ENCODE results near the gene INCENP.
"Not testable (repeated sequence)": the region's sequence is repeated elsewhere in the genome, so short reads cannot be mapped to it uniquely, and the experiment has no call there.

Gene INCENP

GRCh38 chr11:62123669-62124185, at the start of gene INCENP:
TSS of gene INCENP (plus strand) at chr11:62124011. CDS start at chr11:62128162, 4,151 bp downstream.
- peak; percentile 97 for DNase-seq

- no peak for DNase-seq
Observed at GRCh38 chr11:62075438-62075837, 48.4 kb upstream of the INCENP start.

DNA sequence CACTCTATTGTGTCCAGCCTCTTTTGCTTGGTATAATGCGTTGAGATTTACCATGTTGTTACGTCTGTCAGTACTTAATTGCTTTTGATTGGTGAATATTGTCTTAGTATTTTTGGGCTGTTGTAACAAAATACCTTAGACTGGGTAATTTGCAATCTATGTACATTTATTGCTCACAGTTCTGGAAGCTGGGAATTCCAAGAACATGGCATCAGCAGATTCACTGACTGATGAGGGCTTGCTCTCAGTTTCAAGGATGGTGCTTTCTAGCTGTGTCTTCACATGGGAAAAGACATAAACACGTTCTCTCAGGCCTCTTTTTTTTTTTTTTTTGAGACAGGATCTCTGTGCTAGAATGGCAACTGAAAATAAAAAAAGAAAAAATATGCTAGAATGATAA, 46.7 kb upstream of the INCENP start:
- DNase-seq: no peak

DNA sequence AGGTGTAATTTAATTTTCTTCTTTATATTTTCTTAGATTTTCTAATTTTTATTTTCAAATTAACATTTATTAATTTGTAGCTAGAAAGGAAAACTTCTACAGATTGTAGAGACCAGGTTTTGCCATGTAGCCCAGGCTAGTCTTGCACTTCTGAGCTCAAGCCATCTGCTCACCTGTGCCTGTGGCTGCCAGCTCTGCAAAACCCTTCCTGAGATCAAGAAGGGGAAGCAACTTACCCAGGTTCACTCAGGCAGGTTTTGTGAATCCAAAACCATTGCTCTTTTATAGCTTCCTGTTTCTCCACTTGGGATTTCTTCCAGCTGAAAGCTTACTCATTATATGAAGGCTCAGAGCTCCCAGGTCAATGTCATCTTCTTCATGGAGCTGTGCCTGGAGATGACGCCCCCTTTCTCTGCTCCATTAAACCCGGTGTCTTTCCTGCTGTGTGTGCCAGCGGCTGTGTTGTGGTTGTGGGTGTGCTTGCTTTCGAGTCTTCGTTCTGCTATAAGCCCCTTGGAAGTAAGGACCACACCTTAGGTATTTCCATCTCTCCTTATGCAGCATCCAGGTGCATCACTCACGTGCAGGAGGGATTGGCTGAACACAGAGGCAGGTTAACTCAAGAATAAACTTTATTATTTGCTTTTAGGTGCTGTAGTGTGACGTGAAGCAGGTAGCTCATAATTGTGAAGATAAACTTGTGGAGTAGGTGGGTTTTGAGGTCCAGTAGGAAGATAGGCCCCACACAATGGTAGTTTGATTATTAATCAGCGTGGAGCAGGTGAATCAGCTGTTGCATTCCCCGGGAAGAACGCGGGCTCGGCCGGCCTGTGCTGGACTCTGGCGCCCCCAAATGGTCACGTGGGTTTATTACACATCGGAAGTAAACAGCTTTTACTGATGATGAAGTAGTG, 42.2 kb upstream of the INCENP start:
- peak; percentile 47 for DNase-seq

GRCh38 chr11:62082292-62082657, 41.5 kb upstream of the INCENP start:
- no peak for DNase-seq

- not testable (repeated sequence) for DNase-seq
Observed at GRCh38 chr11:62084801-62085200, 39.0 kb upstream of the INCENP start.

- DNase-seq: no peak
Observed at GRCh38 chr11:62087694-62088093, 36.1 kb upstream of the INCENP start.

DNA sequence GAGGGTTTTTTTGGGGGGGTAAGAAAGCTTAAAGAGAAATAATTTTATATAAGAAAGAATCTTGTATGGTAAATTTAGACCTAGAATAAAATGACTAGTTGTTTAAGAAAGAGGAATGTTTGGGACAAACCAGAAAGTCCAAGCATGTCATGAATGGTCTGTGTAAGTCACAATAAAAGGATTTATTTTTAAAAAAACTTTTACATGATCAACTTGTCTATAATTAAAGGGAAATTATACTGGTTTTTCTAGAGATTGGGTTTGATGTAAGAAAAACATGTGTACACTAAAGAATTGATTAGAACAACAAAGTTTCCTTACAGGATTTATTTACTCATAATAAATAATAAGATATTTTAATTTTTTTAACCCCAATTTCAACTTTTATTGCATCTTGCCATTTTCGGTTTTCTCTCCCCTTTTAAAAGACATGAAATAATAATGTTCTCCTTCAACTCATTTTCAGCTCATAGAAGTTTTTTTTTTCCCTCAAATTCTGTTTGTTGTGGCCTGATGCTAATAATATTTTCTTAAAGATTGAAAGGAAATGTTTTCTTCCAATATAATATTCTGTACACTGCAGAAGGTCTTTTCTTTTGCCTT, 35.4 kb upstream of the INCENP start:
- DNase-seq: no peak

DNA sequence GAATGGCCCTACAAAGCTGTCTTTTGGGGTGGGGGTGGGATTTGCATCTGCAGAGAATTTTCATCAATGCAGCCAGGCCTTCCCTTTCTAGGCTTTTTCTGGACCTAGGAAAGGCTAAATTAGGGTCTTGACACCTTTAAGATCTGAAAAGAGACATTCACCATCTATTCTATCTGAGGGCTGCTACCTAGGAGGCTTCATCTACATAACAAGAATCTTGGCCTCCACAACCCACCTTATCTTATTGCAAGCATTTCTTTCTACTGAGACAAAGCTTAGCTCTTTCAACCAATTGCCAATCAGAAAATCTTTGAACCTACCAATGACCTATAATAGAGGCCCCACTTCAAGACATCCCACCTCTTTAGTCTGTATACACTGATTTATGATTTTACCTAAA, 20.7 kb upstream of the INCENP start:
- DNase-seq: no peak

GRCh38 chr11:62103986-62104385, 19.8 kb upstream of the INCENP start:
- DNase-seq: no peak

GRCh38 chr11:62104816-62105653, 18.8 kb upstream of the INCENP start:
- no peak for DNase-seq

- no peak for DNase-seq
Observed at GRCh38 chr11:62105667-62106191, 18.1 kb upstream of the INCENP start.

DNA sequence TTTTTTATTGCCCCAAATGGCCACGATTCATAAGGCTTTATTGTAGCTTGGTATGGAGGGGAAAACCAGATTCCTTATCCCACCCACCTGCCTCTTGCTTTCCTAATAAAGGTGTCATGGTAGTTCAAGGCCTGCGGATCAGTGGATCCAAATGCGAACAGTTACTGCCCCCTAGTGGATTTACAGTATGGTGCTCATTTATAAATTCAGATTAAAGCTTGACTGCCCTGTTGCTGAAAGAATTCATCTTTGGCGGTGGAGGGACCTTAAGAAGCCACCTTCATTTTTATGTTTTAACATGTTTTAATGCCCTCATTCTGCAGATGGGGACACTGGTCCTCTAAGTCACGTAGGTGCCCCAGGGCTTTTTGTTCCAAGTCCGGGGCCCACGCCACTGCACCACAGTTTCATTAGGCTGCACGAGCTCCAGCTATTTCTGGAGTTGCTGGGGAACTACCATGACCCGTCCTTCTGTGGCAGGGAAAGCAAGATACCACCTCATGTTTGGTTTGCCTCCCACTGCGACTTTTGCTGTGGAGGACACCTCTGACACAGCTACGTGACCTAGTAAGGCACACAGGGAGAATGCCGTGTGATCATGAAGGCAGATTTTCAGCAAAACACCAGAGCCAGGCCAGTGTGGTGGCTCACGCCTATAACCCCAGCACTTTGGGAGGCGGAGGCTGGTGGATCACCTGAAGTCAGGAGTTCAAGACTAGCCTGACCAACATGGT, 15.6 kb upstream of the INCENP start:
- peak; percentile 47 for DNase-seq

- DNase-seq: no peak
Observed at GRCh38 chr11:62108971-62109404, 14.8 kb upstream of the INCENP start.

DNA sequence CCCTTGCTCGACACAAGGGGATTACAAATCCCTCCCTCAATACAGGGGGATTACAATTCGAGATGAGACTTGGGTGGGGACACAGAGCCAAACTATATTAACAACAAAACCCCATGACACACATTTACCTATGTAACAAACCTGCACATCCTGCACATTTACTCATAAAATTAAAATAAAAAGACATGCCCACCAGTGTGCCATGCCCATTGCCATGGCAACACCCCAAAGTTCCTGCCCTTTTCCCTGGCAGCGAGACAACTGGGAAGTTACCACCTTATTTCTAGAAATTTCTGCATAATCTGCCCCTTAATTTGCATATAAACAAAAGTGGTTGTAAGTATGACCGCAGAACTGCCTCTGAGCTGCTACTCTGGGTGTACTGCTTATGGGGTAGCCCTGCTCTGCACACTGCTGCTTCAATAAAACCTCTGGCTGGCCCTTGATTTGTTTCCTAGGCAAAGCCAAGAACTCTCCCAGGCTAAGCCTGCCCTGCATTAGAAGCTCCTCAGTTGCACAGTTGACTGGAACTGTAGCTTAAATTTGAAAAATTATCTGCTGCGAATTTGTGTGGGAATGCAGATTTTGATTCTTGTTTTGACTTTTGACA, 8.6 kb upstream of the INCENP start:
- no peak for DNase-seq

- DNase-seq: no peak
Observed at GRCh38 chr11:62116451-62116850, 7.4 kb upstream of the INCENP start.

- no peak for DNase-seq
Observed at GRCh38 chr11:62119569-62119968, 4.2 kb upstream of the INCENP start.

- DNase-seq: no peak
Observed at GRCh38 chr11:62120001-62120400, 3.8 kb upstream of the INCENP start.

- DNase-seq: no peak
Observed at GRCh38 chr11:62120431-62120830, 3.4 kb upstream of the INCENP start.

- no peak for DNase-seq
Observed at GRCh38 chr11:62122076-62122475, 1.7 kb upstream of the INCENP start.

GRCh38 chr11:62124186-62125113, 639 bp downstream of the INCENP start:
- no peak for DNase-seq

Measured in NCI-H2171 (cell line).